Neural progenitor cell (in vitro differentiated cells): ENCODE data around the gene CAPN15. TPM values are rescaled to one million over a fixed set of nuclear protein-coding genes. Genes with fewer than 3 reads are reported as not detected.
A peak's percentile ranks its signal among the peaks of the same experiment; 100 is the strongest.

Source experiments
- DNase-seq: peaks from one replicate; pipeline ENCODE4 v3.0.0-alpha.2; 2016; ENCODE audit warnings: low spot score
- H2AFZ ChIP-seq: fragments of 200-600 bp; sonication (generic); replicated peaks from 2 replicates; pipeline ENCODE4 v1.6.1; 2016; ENCODE audit warnings: antibody characterized with exemption
- H3F3A ChIP-seq: fragments of 200-600 bp; sonication (generic); 2 replicates; pipeline ENCODE4 v1.6.1; 2016; ENCODE audit warnings: antibody characterized with exemption, low read depth
- H3K27ac ChIP-seq: fragments of 200-600 bp; sonication (generic); 2 replicates; pipeline ENCODE4 v1.5.1; 2016; ENCODE audit warnings: mild to moderate bottlenecking
- H3K27me3 ChIP-seq: fragments of 200-600 bp; sonication (generic); 2 replicates; pipeline ENCODE4 v1.6.1; 2016; ENCODE audit warnings: mild to moderate bottlenecking, moderate library complexity
- H3K36me3 ChIP-seq: fragments of 200-600 bp; sonication (generic); 2 replicates; pipeline ENCODE4 v1.5.1; 2016
- H3K4me1 ChIP-seq: fragments of 200-600 bp; sonication (generic); 2 replicates; pipeline ENCODE4 v1.6.1; 2016; ENCODE audit warnings: mixed run types
- H3K4me2 ChIP-seq: fragments of 200-600 bp; sonication (generic); 2 replicates; pipeline ENCODE4 v1.6.1; 2016
- H3K4me3 ChIP-seq: fragments of 200-600 bp; sonication (generic); 2 replicates; pipeline ENCODE4 v1.5.1; 2016
- H3K79me2 ChIP-seq: fragments of 200-600 bp; sonication (generic); 2 replicates; pipeline ENCODE4 v1.6.1; 2016; ENCODE audit warnings: low read depth
- H3K9ac ChIP-seq: fragments of 200-600 bp; sonication (generic); 2 replicates; pipeline ENCODE4 v1.6.1; 2016
- H3K9me3 ChIP-seq: fragments of 200-600 bp; sonication (generic); 2 replicates; pipeline ENCODE4 v1.5.1; 2016; ENCODE audit warnings: low read depth
- H4K20me1 ChIP-seq: fragments of 200-600 bp; sonication (generic); 2 replicates; pipeline ENCODE4 v1.6.1; 2016; ENCODE audit warnings: low read depth
- H3K27ac Mint-ChIP-seq: 3 replicates; pipeline ENCODE4 v1.8.0; 2021; ENCODE audit warnings: mixed read lengths
- H3K27me3 Mint-ChIP-seq: 2 replicates; pipeline ENCODE4 v1.8.0; 2022; ENCODE audit warnings: low read depth, mild to moderate bottlenecking, inconsistent platforms, moderate library complexity, mixed read lengths; ENCODE audit not compliant: insufficient read depth
- H3K36me3 Mint-ChIP-seq: 3 replicates; pipeline ENCODE4 v1.8.0; 2021; ENCODE audit warnings: mixed read lengths
- H3K4me1 Mint-ChIP-seq: 3 replicates; pipeline ENCODE4 v1.8.0; 2021; ENCODE audit warnings: mixed read lengths
- H3K4me3 Mint-ChIP-seq: 3 replicates; pipeline ENCODE4 v1.8.0; 2021; ENCODE audit warnings: mild to moderate bottlenecking, moderate library complexity, mixed read lengths
- H3K9me3 Mint-ChIP-seq: 3 replicates; pipeline ENCODE4 v1.8.0; 2020; ENCODE audit warnings: mixed read lengths
- EZH2 ChIP-seq: fragments of 200-600 bp; sonication (generic); IDR thresholded peaks from 2 replicates; pipeline ENCODE4 v1.6.1; 2017; ENCODE audit warnings: antibody characterized with exemption, mild to moderate bottlenecking, moderate library complexity
- EZH2phosphoT487 ChIP-seq: fragments of 200-600 bp; sonication (generic); IDR thresholded peaks from 2 replicates; pipeline ENCODE4 v1.6.1; 2017; ENCODE audit warnings: antibody characterized with exemption
- total RNA-seq: library from RNA; depleted of rRNA; stranded (reverse); fragments of >200 nt; gene quantifications from 2 replicates; pipeline ENCODE4 v1.2.3, GENCODE V29; 2015; ENCODE audit warnings: low replicate concordance
- TF ChIP-seq, protein P1 (sequence below): fragments of 200-600 bp; sonication (generic); IDR thresholded peaks from 2 replicates; pipeline ENCODE4 v1.5.1; 2017; ENCODE audit warnings: antibody characterized with exemption, mild to moderate bottlenecking

The CAPN15 gene
- total RNA-seq, 1 donor from 2014 or later: 6.8 TPM

DNA sequence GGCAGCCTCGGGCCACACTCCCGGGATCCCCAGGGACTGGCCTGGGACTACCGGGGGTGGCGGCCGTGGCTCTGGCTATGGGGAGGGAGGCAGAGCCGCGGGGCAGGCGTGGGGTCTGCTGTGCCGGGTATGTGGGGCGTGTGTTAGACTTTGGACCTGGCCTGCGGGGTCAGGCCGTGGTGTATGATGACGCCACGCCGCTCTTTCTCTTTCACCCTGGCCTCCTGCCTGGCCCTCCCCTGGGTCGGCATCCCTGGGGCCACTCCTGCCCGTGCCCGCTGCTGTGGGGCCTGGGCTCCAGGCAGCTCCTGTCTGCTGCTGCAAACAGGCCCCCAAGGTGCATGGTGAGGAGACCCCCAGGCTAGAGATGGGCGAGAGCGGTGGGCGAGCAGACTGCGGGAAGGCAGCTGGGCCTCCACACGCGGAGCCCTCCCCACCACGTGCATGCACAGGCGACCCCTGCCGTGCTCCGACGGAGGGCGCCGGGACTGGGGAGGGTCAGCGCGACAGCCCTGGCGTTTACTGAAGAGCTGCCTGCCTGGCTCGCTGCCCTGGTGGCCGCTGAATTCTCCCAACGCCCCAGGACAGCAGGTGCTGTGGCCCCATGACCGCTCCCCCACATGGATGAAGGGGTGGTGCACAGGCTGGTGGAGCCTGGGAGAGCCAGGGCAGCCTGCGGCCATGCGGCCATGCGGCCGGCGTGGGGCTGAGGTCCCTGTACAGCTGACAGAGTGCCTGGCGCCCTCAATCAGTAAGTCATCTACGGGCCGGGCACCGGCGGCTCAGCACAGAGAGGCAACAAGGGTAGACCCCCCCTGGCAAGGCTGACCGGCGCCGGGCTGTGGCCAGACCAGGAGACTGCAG lies 16.0 kb downstream of the CAPN15 start:
- no peaks in the 10 kb centered on the region for H3K9me3 Mint-ChIP-seq
- DNase-seq: no peak
- H3K9ac ChIP-seq: no peak overlapping the region

DNA sequence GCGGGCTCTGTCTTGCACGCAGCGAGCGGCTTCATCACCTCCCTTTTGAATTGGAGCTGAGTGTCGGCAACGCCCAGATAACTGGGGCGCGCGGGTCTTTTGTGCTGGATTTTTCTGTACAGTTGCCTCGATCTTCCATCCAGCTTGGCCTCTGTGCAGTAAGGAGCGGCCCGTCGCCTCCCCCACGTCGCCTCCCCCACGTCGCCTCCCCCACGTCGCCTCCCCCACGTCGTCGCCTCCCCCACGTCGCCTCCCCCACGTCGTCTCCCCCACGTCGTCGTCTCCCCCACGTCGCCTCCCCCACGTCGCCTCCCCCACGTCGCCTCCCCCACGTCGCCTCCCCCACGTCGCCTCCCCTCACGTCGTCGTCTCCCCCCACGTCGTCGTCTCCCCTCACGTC lies 17.0 kb downstream of the CAPN15 start:
- H3K27me3 ChIP-seq: no peaks in the 10 kb centered on the region
- H3K4me1 Mint-ChIP-seq: no peaks in the 10 kb centered on the region
- no peak overlapping the region for H3K27ac ChIP-seq
- H3K9me3 Mint-ChIP-seq: no peaks in the 10 kb centered on the region
- H3K27me3 Mint-ChIP-seq: peaks cover 5% of the 10 kb centered on the region
- no peaks in the 10 kb centered on the region for H3K9me3 ChIP-seq
- H3F3A ChIP-seq: no peaks in the 10 kb centered on the region
- H3K4me3 ChIP-seq: no peak overlapping the region
- no peak overlapping the region for H3K4me2 ChIP-seq
- no peaks in the 10 kb centered on the region for H3K36me3 ChIP-seq
- no peak overlapping the region for H2AFZ ChIP-seq
- no peak overlapping the region for H3K27ac Mint-ChIP-seq
- H3K79me2 ChIP-seq: no peaks in the 10 kb centered on the region
- H3K36me3 Mint-ChIP-seq: peaks cover 5% of the 10 kb centered on the region
- H3K4me3 Mint-ChIP-seq: no peak overlapping the region
- no peaks in the 10 kb centered on the region for H3K4me1 ChIP-seq
- no peak overlapping the region for H3K9ac ChIP-seq
- TF ChIP-seq EZH2: no peak
- TF ChIP-seq EZH2phosphoT487: no peak
- TF ChIP-seq, protein P1, sequence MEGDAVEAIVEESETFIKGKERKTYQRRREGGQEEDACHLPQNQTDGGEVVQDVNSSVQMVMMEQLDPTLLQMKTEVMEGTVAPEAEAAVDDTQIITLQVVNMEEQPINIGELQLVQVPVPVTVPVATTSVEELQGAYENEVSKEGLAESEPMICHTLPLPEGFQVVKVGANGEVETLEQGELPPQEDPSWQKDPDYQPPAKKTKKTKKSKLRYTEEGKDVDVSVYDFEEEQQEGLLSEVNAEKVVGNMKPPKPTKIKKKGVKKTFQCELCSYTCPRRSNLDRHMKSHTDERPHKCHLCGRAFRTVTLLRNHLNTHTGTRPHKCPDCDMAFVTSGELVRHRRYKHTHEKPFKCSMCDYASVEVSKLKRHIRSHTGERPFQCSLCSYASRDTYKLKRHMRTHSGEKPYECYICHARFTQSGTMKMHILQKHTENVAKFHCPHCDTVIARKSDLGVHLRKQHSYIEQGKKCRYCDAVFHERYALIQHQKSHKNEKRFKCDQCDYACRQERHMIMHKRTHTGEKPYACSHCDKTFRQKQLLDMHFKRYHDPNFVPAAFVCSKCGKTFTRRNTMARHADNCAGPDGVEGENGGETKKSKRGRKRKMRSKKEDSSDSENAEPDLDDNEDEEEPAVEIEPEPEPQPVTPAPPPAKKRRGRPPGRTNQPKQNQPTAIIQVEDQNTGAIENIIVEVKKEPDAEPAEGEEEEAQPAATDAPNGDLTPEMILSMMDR: no peak
- no peak for DNase-seq
- peaks cover 23% of the 10 kb centered on the region for H4K20me1 ChIP-seq

More for the DNA sequence above, 16.0 kb downstream of the CAPN15 start:
- Mint-ChIP-seq H3K36me3 (peaks cover 5% of the 10 kb centered on the region), H3K4me1 (no peaks in the 10 kb centered on the region), H3K27ac (no peak overlapping the region), H3K27me3 (peaks cover 5% of the 10 kb centered on the region), H3K4me3 (no peak overlapping the region)
- Histone ChIP-seq H3K27ac (no peak overlapping the region), H3K79me2 (no peaks in the 10 kb centered on the region), H2AFZ (no peak overlapping the region), H3K4me2 (no peak overlapping the region), H3F3A (no peaks in the 10 kb centered on the region), H3K36me3 (no peaks in the 10 kb centered on the region), H4K20me1 (peaks cover 23% of the 10 kb centered on the region), H3K27me3 (no peaks in the 10 kb centered on the region), H3K9me3 (no peaks in the 10 kb centered on the region), H3K4me1 (no peaks in the 10 kb centered on the region), H3K4me3 (no peak overlapping the region)
- TF ChIP-seq EZH2phosphoT487: no peak
- TF ChIP-seq, protein P1: no peak
- no peak for TF ChIP-seq EZH2

DNA sequence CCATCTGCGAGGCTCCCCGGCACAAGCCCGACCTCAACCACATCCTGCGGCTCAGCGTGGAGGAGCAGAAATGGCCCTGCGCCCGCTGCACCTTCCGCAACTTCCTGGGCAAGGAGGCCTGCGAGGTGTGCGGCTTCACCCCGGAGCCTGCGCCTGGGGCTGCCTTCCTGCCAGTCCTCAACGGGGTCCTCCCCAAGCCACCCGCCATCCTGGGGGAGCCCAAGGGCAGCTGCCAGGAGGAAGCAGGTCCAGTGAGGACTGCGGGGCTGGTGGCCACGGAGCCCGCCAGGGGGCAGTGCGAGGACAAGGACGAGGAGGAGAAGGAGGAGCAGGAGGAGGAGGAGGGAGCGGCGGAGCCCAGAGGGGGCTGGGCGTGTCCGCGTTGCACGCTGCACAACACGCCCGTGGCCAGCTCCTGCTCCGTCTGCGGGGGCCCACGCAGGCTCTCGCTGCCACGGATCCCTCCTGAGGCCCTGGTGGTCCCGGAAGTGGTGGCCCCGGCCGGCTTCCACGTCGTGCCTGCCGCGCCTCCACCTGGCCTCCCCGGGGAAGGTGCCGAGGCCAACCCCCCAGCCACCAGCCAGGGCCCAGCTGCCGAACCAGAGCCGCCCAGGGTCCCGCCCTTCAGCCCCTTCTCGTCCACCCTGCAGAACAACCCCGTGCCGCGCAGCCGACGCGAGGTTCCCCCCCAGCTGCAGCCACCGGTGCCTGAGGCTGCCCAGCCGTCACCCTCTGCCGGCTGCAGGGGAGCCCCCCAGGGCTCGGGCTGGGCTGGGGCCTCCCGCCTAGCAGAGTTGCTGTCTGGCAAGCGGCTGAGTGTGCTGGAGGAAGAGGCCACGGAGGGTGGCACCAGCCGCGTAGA lies 19.6 kb downstream of the CAPN15 start:
- Mint-ChIP-seq H3K27ac (no peak overlapping the region), H3K9me3 (no peaks in the 10 kb centered on the region), H3K4me1 (no peaks in the 10 kb centered on the region), H3K4me3 (no peak overlapping the region), H3K27me3 (peaks cover 4% of the 10 kb centered on the region), H3K36me3 (peaks cover 3% of the 10 kb centered on the region)
- peaks cover 11% of the 10 kb centered on the region for H4K20me1 ChIP-seq
- H3F3A ChIP-seq: no peaks in the 10 kb centered on the region
- no peak overlapping the region for H3K4me3 ChIP-seq
- TF ChIP-seq, protein P1: peak; percentile 66
- TF ChIP-seq EZH2phosphoT487: no peak
- no peak overlapping the region for H3K9ac ChIP-seq
- no peaks in the 10 kb centered on the region for H3K9me3 ChIP-seq
- no peaks in the 10 kb centered on the region for H3K36me3 ChIP-seq
- H3K27me3 ChIP-seq: no peaks in the 10 kb centered on the region
- DNase-seq: peak; percentile 82
- H3K4me2 ChIP-seq: peak overlapping the region; percentile 22
- H2AFZ ChIP-seq: no peak overlapping the region
- H3K4me1 ChIP-seq: no peaks in the 10 kb centered on the region
- H3K79me2 ChIP-seq: no peaks in the 10 kb centered on the region
- H3K27ac ChIP-seq: no peak overlapping the region
